Nephron progenitor cell (in vitro differentiated cells): ENCODE data around the gene OR13A1.
"Not testable (repeated sequence)": the region's sequence is repeated elsewhere in the genome, so short reads cannot be mapped to it uniquely, and the experiment has no call there.

Experiments
- DNase-seq: peaks from one replicate; pipeline ENCODE4 v3.0.0; 2021
- H3K27ac Mint-ChIP-seq: 2 replicates; pipeline ENCODE4 v1.8.0; 2021; ENCODE audit warnings: mild to moderate bottlenecking, moderate library complexity, mixed read lengths
- H3K27me3 Mint-ChIP-seq: 2 replicates; pipeline ENCODE4 v1.8.0; 2021; ENCODE audit warnings: mild to moderate bottlenecking, low read depth, mixed read lengths; ENCODE audit not compliant: poor library complexity
- H3K36me3 Mint-ChIP-seq: 2 replicates; pipeline ENCODE4 v1.8.0; 2021; ENCODE audit warnings: low read depth, mixed read lengths
- H3K4me1 Mint-ChIP-seq: 2 replicates; pipeline ENCODE4 v1.8.0; 2021; ENCODE audit warnings: mixed read lengths
- H3K4me3 Mint-ChIP-seq: 2 replicates; pipeline ENCODE4 v1.8.0; 2021; ENCODE audit warnings: mild to moderate bottlenecking, moderate library complexity, mixed read lengths
- H3K9me3 Mint-ChIP-seq: 2 replicates; pipeline ENCODE4 v1.8.0; 2021; ENCODE audit warnings: mild to moderate bottlenecking, moderate library complexity, mixed read lengths
- TF ChIP-seq, protein P1 (sequence below): fragments of 200-600 bp; sonication (generic); IDR thresholded peaks from 2 replicates; pipeline ENCODE4 v1.5.0; 2021; ENCODE audit warnings: antibody characterized with exemption

The OR13A1 gene

DNA sequence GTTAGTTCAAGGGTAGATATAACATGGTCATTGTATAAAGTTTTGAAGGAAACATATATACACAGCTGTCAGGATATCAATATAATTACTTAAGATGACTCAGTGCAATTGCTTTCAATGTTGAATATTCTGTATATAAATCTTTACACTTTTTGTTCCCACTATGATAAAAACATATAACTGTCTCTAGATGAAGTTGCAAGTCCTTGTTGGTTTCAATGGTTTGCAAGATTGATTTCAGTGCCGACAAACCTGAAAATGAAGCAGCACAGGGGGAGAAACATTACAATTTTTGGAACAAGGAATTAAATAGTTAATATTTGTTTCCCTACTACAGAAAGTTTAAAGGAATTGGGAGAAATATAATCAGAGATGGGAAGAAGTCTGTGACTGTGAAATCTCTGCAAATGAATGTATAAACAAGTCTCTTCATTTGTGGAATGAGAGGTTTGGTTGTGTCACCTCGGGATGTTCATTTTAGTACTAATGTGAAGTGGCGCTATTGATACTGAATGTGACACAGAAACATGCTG lies 54.1 kb downstream of the OR13A1 start:
- Mint-ChIP-seq H3K36me3 (no peaks in the 10 kb centered on the region), H3K27me3 (peaks cover 6% of the 10 kb centered on the region), H3K4me1 (no peaks in the 10 kb centered on the region), H3K4me3 (no peak overlapping the region), H3K27ac (no peak overlapping the region), H3K9me3 (peaks cover 6% of the 10 kb centered on the region)
- DNase-seq: no peak
- TF ChIP-seq, protein P1, sequence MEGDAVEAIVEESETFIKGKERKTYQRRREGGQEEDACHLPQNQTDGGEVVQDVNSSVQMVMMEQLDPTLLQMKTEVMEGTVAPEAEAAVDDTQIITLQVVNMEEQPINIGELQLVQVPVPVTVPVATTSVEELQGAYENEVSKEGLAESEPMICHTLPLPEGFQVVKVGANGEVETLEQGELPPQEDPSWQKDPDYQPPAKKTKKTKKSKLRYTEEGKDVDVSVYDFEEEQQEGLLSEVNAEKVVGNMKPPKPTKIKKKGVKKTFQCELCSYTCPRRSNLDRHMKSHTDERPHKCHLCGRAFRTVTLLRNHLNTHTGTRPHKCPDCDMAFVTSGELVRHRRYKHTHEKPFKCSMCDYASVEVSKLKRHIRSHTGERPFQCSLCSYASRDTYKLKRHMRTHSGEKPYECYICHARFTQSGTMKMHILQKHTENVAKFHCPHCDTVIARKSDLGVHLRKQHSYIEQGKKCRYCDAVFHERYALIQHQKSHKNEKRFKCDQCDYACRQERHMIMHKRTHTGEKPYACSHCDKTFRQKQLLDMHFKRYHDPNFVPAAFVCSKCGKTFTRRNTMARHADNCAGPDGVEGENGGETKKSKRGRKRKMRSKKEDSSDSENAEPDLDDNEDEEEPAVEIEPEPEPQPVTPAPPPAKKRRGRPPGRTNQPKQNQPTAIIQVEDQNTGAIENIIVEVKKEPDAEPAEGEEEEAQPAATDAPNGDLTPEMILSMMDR: no peak

GRCh38 chr10:45260635-45261034 lies 54.8 kb downstream of the OR13A1 start:
- not testable (repeated sequence) for H3K36me3 Mint-ChIP-seq, H3K9me3 Mint-ChIP-seq, H3K27me3 Mint-ChIP-seq, H3K27ac Mint-ChIP-seq, DNase-seq, H3K4me1 Mint-ChIP-seq, H3K4me3 Mint-ChIP-seq

- H3K36me3 Mint-ChIP-seq, H3K27me3 Mint-ChIP-seq, H3K4me1 Mint-ChIP-seq, H3K27ac Mint-ChIP-seq, DNase-seq, H3K9me3 Mint-ChIP-seq, H3K4me3 Mint-ChIP-seq: not testable (repeated sequence)
Observed at GRCh38 chr10:45259786-45260495, 55.5 kb downstream of the OR13A1 start.

GRCh38 chr10:45257600-45257999 lies 57.8 kb downstream of the OR13A1 start:
- Mint-ChIP-seq H3K27me3 (peaks cover 3% of the 10 kb centered on the region), H3K27ac (no peak overlapping the region), H3K4me3 (no peak overlapping the region), H3K36me3 (no peaks in the 10 kb centered on the region), H3K4me1 (no peaks in the 10 kb centered on the region), H3K9me3 (peaks cover 6% of the 10 kb centered on the region)
- no peak for DNase-seq
- TF ChIP-seq, protein P1: no peak

- TF ChIP-seq, protein P1: no peak
- no peak for DNase-seq
- no peaks in the 10 kb centered on the region for H3K27me3 Mint-ChIP-seq
- no peak overlapping the region for H3K4me3 Mint-ChIP-seq
- no peaks in the 10 kb centered on the region for H3K36me3 Mint-ChIP-seq
- no peak overlapping the region for H3K27ac Mint-ChIP-seq
- peaks cover 6% of the 10 kb centered on the region for H3K9me3 Mint-ChIP-seq
- no peaks in the 10 kb centered on the region for H3K4me1 Mint-ChIP-seq
Observed at GRCh38 chr10:45256246-45256645, 59.2 kb downstream of the OR13A1 start.

GRCh38 chr10:45255706-45256105 lies 59.7 kb downstream of the OR13A1 start:
- Mint-ChIP-seq H3K36me3 (no peaks in the 10 kb centered on the region), H3K27me3 (peaks cover 2% of the 10 kb centered on the region)
- TF ChIP-seq, protein P1: no peak

GRCh38 chr10:45254892-45255291 lies 60.5 kb downstream of the OR13A1 start:
- Mint-ChIP-seq H3K36me3 (no peaks in the 10 kb centered on the region), H3K9me3 (no peaks in the 10 kb centered on the region), H3K27me3 (peaks cover 2% of the 10 kb centered on the region), H3K4me3 (no peak overlapping the region), H3K4me1 (no peaks in the 10 kb centered on the region), H3K27ac (no peak overlapping the region)
- TF ChIP-seq, protein P1: no peak
- DNase-seq: no peak

More at GRCh38 chr10:45255706-45256105, 59.7 kb downstream of the OR13A1 start:
- Mint-ChIP-seq H3K4me1 (no peaks in the 10 kb centered on the region), H3K9me3 (peaks cover 2% of the 10 kb centered on the region), H3K4me3 (no peak overlapping the region), H3K27ac (no peak overlapping the region)
- DNase-seq: no peak
